HUDEP-2 (cell line): ENCODE results near the gene RABGAP1.

Source experiments
- DNase-seq, 76 experiments: peaks; one replicate each; lab custom pipeline; 2025; ENCODE audit not compliant: unreplicated experiment in 76 of 76; lab: John Stamatoyannopoulos, UW

RABGAP1 gene

GRCh38 chr9:123107639-123108285 lies 166.9 kb downstream of the RABGAP1 start:
- DNase-seq, result no peak

GRCh38 chr9:123108976-123109375 lies 168.2 kb downstream of the RABGAP1 start:
- no peak for DNase-seq

- no peak for DNase-seq
These were observed 168.9 kb downstream of the RABGAP1 start for GRCh38 chr9:123109540-123110279.

GRCh38 chr9:123111427-123112014 lies 170.7 kb downstream of the RABGAP1 start:
- DNase-seq, result no peak

GRCh38 chr9:123112015-123112975 lies 171.5 kb downstream of the RABGAP1 start:
- no peak for DNase-seq

GRCh38 chr9:123113185-123113584 lies 172.4 kb downstream of the RABGAP1 start:
- no peak for DNase-seq

GRCh38 chr9:123115146-123115913 lies 174.5 kb downstream of the RABGAP1 start:
- DNase-seq, result no peak

- no peak for DNase-seq
These were observed 175.2 kb downstream of the RABGAP1 start for GRCh38 chr9:123116036-123116435.

GRCh38 chr9:123119566-123119965 lies 178.7 kb downstream of the RABGAP1 start:
- DNase-seq, result no peak

- no peak for DNase-seq
These were observed 179.3 kb downstream of the RABGAP1 start for GRCh38 chr9:123120131-123120530.

GRCh38 chr9:123120953-123121352 lies 180.1 kb downstream of the RABGAP1 start:
- no peak for DNase-seq

GRCh38 chr9:123121457-123121856 lies 180.6 kb downstream of the RABGAP1 start:
- no peak for DNase-seq

- DNase-seq, result no peak
These were observed 186.8 kb downstream of the RABGAP1 start for GRCh38 chr9:123127512-123128075.

- DNase-seq, result no peak
These were observed 187.8 kb downstream of the RABGAP1 start for GRCh38 chr9:123128591-123128990.

GRCh38 chr9:123129423-123129822 lies 188.6 kb downstream of the RABGAP1 start:
- no peak for DNase-seq

- no peak for DNase-seq
These were observed 190.4 kb downstream of the RABGAP1 start for GRCh38 chr9:123131258-123131657.

GRCh38 chr9:123131993-123132392 lies 191.2 kb downstream of the RABGAP1 start:
- DNase-seq, result no peak

GRCh38 chr9:123132696-123133095 lies 191.9 kb downstream of the RABGAP1 start:
- DNase-seq, result no peak

GRCh38 chr9:123135430-123135829 lies 194.6 kb downstream of the RABGAP1 start:
- DNase-seq, result no peak

GRCh38 chr9:123138163-123138562 lies 197.3 kb downstream of the RABGAP1 start:
- no peak for DNase-seq
